B cell (primary cell): ENCODE data around the gene KRCC1.

Experiments
- EZH2 ChIP-seq: IDR thresholded peaks from 2 replicates; pipeline ENCODE4 v1.6.1; 2012; ENCODE audit warnings: borderline replicate concordance, low read depth, mild to moderate bottlenecking, moderate library complexity, low read length; ENCODE audit not compliant: insufficient read depth, poor library complexity, severe bottlenecking
- TF ChIP-seq, protein P1 (sequence below): fragments of 200-600 bp; IDR thresholded peaks from one replicate; pipeline ENCODE4 v1.8.0; 2022; ENCODE audit warnings: antibody characterized with exemption, mild to moderate bottlenecking

DNA sequence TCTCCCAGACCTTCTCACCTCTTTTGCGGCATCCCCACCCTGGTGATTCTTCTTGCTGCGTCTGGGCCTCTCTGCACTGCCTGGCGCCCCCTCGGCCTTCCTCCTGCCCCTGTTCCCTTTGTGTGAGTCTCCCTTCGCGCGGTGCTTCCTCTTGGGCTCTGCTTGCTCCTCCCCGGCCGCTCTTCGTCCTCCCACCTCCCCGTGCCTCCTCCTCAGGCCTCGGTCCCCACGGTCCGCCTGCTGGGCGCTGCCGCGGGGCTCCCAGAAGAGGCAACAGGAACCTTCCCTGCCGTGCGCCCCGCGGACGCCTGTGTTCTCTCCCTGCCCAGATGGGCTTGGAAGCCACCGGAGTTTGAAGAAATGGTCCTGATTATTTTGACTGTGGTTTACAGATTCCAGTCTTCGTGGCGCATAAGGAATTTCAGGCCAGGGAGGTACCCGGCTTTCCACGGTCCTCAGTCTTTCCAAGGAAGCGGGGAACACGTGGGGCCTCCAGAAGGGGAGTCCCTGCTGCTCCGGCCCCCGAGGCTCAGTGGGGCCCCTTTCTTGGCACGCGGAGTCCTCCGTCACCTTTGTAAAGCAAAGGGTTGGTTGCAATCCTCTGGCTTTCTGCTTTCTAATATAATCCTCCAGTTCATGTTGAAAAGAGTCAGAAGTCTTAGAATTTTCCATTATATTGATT lies 52.4 kb downstream of the KRCC1 start:
- TF ChIP-seq, protein P1, sequence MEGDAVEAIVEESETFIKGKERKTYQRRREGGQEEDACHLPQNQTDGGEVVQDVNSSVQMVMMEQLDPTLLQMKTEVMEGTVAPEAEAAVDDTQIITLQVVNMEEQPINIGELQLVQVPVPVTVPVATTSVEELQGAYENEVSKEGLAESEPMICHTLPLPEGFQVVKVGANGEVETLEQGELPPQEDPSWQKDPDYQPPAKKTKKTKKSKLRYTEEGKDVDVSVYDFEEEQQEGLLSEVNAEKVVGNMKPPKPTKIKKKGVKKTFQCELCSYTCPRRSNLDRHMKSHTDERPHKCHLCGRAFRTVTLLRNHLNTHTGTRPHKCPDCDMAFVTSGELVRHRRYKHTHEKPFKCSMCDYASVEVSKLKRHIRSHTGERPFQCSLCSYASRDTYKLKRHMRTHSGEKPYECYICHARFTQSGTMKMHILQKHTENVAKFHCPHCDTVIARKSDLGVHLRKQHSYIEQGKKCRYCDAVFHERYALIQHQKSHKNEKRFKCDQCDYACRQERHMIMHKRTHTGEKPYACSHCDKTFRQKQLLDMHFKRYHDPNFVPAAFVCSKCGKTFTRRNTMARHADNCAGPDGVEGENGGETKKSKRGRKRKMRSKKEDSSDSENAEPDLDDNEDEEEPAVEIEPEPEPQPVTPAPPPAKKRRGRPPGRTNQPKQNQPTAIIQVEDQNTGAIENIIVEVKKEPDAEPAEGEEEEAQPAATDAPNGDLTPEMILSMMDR = no peak
- TF ChIP-seq EZH2 = no peak
